K562 (cell line): Measurements from ENCODE around the gene TMEM86B. TPM values are rescaled to one million over a fixed set of nuclear protein-coding genes. Genes with fewer than 3 reads are reported as not detected.
A peak's percentile ranks its signal among the peaks of the same experiment; 100 is the strongest.

Experiments used
- CCNT2 ChIP-seq: IDR thresholded peaks from 2 replicates; pipeline ENCODE4 v1.6.1; 2011; ENCODE audit warnings: borderline replicate concordance, low read depth, mild to moderate bottlenecking, moderate library complexity, mixed read lengths, low read length; ENCODE audit not compliant: insufficient read length; ENCODE audit errors: extremely low read depth
- CEBPB ChIP-seq: fragments of 450-650 bp; IDR thresholded peaks from 2 replicates; pipeline ENCODE4 v1.6.1; 2016; ENCODE audit warnings: missing genetic modification characterization, missing compliant biosample characterization
- ILK ChIP-seq: fragments of 450-650 bp; IDR thresholded peaks from 2 replicates; pipeline ENCODE4 v1.6.1; 2016; ENCODE audit warnings: missing genetic modification characterization, low read depth, mild to moderate bottlenecking, missing compliant biosample characterization, moderate library complexity, borderline replicate concordance
- KAT2B ChIP-seq: IDR thresholded peaks from one replicate; pipeline ENCODE4 v1.6.1; 2012; ENCODE audit warnings: low read depth, mild to moderate bottlenecking, control low read depth, inconsistent platforms, low read length, moderate library complexity
- MCM2 ChIP-seq: fragments of 450-650 bp; IDR thresholded peaks from 2 replicates; pipeline ENCODE4 v1.6.1; 2017; ENCODE audit warnings: low read depth, mild to moderate bottlenecking
- PCBP1 ChIP-seq: fragments of 200-400 bp; formaldehyde crosslinking; IDR thresholded peaks from 2 replicates; pipeline ENCODE4 v1.6.1; 2018; ENCODE audit warnings: mild to moderate bottlenecking, low read depth, low read length; ENCODE audit not compliant: poor library complexity, severe bottlenecking
- PRPF4 ChIP-seq: fragments of 200-400 bp; formaldehyde crosslinking; IDR thresholded peaks from one replicate; pipeline ENCODE4 v1.6.1; 2017; ENCODE audit warnings: low read length, low read depth, mild to moderate bottlenecking; ENCODE audit not compliant: insufficient read depth, poor library complexity, severe bottlenecking
- SLC30A9 ChIP-seq: fragments of 250-450 bp; sonication (Bioruptor Pico); IDR thresholded peaks from 2 replicates; pipeline ENCODE4 v1.8.0; 2022; ENCODE audit warnings: mild to moderate bottlenecking, moderate library complexity
- SMC3 ChIP-seq: conservative IDR thresholded peaks from 2 replicates; pipeline ENCODE4 v1.6.1; 2011; ENCODE audit warnings: low read depth, low read length, improper control_type of control experiment; ENCODE audit not compliant: insufficient read depth
- STAT5A ChIP-seq: IDR thresholded peaks from 2 replicates; pipeline ENCODE4 v1.6.1; 2012; ENCODE audit warnings: low read length, inconsistent platforms, borderline replicate concordance
- ZNF239 ChIP-seq: fragments of 250-450 bp; sonication (Bioruptor Pico); IDR thresholded peaks from 2 replicates; pipeline ENCODE4 v1.4.0; 2020; ENCODE audit warnings: mild to moderate bottlenecking
- ZNF668 ChIP-seq: fragments of 250-450 bp; sonication (Bioruptor Pico); IDR thresholded peaks from 2 replicates; pipeline ENCODE4 v1.8.0; 2022; ENCODE audit warnings: mild to moderate bottlenecking, inconsistent platforms
- ZNF695 ChIP-seq: fragments of 450-650 bp; formaldehyde crosslinking; IDR thresholded peaks from 2 replicates; pipeline ENCODE4 v1.4.0; 2020; ENCODE audit warnings: mild to moderate bottlenecking, moderate library complexity
- polyA plus RNA-seq, 8 experiments: library from polyadenylated mRNA; depleted of rRNA in 4 of 8; stranded (reverse) in 5 of 8; unstranded in 3 of 8; fragments of >200 nt; fragmentation: Nextera tagmentation in 2 of 8; fragmentation: Illumina TruSeq in 1 of 8; extraction: Ambion mirVana in 2 of 8; extraction: Trizol in 1 of 8; gene quantifications; 2 replicates each; pipeline versions ENCODE4 v1.2.1 to v1.2.3, GENCODE V29; 2011 to 2014; ENCODE audit warnings: inconsistent platforms in 1 of 8, missing spikeins in 1 of 8
- total RNA-seq, 7 experiments: library from RNA; depleted of rRNA in 6 of 7; stranded (reverse); fragments of >200 nt in 6 of 7; fragmentation: Illumina TruSeq in 2 of 7; extraction: Trizol in 2 of 7; gene quantifications; 2 replicates each; pipeline versions ENCODE4 v1.2.1 to v1.2.3, GENCODE V29; 2011 to 2021; ENCODE audit warnings: low replicate concordance in 1 of 7
- TF ChIP-seq, protein P1 (sequence below): fragments of 450-650 bp; IDR thresholded peaks from 2 replicates; pipeline ENCODE4 v1.6.1; 2018; ENCODE audit not compliant: partially characterized antibody
- TF ChIP-seq, protein P2 (sequence below): IDR thresholded peaks from 2 replicates; pipeline ENCODE4 v1.6.1; 2011; ENCODE audit not compliant: insufficient read length; ENCODE audit errors: extremely low read depth
- TF ChIP-seq, protein P3 (sequence below): fragments of 250-450 bp; sonication (Bioruptor Pico); IDR thresholded peaks from 2 replicates; pipeline ENCODE4 v1.8.0; 2022; ENCODE audit warnings: inconsistent platforms
- TF ChIP-seq, protein P4 (sequence below): fragments of 250-450 bp; sonication (Bioruptor Pico); IDR thresholded peaks from 2 replicates; pipeline ENCODE4 v1.8.0; 2022; ENCODE audit warnings: moderate library complexity, mild to moderate bottlenecking, inconsistent platforms
- TF ChIP-seq, protein P5 (sequence below): sonication (generic); formaldehyde crosslinking; IDR thresholded peaks from 2 replicates; pipeline ENCODE4 v1.8.0; 2022; ENCODE audit warnings: mild to moderate bottlenecking, missing genetic modification reagents, borderline replicate concordance

The TMEM86B gene
- total and polyA plus RNA-seq, 9 of the 15 experiments (the other 6 are each of a cell fraction or from before 2014, with no cell fraction given): 0.28 to 7.9 (median 2.1) TPM

DNA sequence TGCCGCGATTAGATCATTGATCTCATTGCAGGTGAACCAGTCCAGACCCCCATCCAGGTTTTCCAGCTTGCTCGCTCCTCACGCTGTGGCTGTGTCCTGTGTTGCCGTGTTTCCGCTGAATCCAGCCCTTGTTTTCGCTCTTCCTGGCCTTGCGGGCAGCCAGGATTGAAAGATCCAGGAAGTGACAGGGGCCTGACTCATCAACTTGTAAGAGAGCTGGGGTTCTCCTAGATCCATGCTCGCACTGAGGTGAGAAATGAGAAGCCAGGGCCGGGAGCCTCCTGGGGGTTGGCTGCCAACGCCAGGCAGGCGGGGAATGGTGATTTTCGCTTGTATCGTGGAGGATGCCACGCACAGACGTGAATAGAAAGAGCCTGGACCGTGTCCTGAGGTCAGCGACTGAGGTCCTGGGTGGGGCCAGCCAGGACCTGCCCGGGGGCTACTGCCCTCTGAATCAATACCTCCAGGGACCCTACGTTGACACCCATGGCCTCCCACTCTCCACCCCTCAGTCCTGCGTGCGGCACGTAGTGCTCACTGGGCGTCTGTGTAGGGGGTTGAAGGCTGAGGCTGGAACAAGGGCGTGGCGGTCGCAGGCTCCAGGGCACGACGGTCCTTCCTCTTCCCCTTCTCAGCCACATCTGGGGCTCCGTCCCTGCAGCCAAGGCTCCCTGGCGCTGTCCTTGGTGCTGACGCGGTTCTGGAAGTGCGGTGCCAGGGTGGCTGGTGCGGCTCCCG lies 11.9 kb downstream of the TMEM86B start (continued):
- TF ChIP-seq, protein P1, sequence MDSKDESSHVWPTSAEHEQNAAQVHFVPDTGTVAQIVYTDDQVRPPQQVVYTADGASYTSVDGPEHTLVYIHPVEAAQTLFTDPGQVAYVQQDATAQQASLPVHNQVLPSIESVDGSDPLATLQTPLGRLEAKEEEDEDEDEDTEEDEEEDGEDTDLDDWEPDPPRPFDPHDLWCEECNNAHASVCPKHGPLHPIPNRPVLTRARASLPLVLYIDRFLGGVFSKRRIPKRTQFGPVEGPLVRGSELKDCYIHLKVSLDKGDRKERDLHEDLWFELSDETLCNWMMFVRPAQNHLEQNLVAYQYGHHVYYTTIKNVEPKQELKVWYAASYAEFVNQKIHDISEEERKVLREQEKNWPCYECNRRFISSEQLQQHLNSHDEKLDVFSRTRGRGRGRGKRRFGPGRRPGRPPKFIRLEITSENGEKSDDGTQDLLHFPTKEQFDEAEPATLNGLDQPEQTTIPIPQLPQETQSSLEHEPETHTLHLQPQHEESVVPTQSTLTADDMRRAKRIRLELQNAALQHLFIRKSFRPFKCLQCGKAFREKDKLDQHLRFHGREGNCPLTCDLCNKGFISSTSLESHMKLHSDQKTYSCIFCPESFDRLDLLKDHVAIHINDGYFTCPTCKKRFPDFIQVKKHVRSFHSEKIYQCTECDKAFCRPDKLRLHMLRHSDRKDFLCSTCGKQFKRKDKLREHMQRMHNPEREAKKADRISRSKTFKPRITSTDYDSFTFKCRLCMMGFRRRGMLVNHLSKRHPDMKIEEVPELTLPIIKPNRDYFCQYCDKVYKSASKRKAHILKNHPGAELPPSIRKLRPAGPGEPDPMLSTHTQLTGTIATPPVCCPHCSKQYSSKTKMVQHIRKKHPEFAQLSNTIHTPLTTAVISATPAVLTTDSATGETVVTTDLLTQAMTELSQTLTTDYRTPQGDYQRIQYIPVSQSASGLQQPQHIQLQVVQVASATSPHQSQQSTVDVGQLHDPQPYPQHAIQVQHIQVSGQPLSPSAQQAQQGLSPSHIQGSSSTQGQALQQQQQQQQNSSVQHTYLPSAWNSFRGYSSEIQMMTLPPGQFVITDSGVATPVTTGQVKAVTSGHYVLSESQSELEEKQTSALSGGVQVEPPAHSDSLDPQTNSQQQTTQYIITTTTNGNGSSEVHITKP: peak; percentile 66
- TF ChIP-seq, protein P2, sequence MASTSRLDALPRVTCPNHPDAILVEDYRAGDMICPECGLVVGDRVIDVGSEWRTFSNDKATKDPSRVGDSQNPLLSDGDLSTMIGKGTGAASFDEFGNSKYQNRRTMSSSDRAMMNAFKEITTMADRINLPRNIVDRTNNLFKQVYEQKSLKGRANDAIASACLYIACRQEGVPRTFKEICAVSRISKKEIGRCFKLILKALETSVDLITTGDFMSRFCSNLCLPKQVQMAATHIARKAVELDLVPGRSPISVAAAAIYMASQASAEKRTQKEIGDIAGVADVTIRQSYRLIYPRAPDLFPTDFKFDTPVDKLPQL: no peak
- TF ChIP-seq STAT5A: peak; percentile 79
- no peak for TF ChIP-seq ZNF239 (CRISPR knock-in tag)
- no peak for TF ChIP-seq KAT2B
- TF ChIP-seq, protein P3, sequence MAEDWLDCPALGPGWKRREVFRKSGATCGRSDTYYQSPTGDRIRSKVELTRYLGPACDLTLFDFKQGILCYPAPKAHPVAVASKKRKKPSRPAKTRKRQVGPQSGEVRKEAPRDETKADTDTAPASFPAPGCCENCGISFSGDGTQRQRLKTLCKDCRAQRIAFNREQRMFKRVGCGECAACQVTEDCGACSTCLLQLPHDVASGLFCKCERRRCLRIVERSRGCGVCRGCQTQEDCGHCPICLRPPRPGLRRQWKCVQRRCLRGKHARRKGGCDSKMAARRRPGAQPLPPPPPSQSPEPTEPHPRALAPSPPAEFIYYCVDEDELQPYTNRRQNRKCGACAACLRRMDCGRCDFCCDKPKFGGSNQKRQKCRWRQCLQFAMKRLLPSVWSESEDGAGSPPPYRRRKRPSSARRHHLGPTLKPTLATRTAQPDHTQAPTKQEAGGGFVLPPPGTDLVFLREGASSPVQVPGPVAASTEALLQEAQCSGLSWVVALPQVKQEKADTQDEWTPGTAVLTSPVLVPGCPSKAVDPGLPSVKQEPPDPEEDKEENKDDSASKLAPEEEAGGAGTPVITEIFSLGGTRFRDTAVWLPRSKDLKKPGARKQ (CRISPR knock-in tag): no peak
- TF ChIP-seq SMC3: peak; percentile 28; the same call in 1 of the 2 replicates
- TF ChIP-seq SLC30A9 (CRISPR knock-in tag): no peak
- no peak for TF ChIP-seq ILK (tag)
- no peak for TF ChIP-seq MCM2
- TF ChIP-seq CEBPB (tag): no peak
- peak; percentile 27; the same call in 1 of the 2 replicates for TF ChIP-seq ZNF668 (CRISPR knock-in tag)
- TF ChIP-seq CCNT2: no peak
- peak; percentile 76 for TF ChIP-seq PRPF4
- no peak for TF ChIP-seq PCBP1
- no peak for TF ChIP-seq ZNF695 (CRISPR knock-in tag)
- TF ChIP-seq, protein P4, sequence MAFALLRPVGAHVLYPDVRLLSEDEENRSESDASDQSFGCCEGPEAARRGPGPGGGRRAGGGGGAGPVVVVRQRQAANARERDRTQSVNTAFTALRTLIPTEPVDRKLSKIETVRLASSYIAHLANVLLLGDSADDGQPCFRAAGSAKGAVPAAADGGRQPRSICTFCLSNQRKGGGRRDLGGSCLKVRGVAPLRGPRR (CRISPR knock-in tag): no peak
- TF ChIP-seq, protein P5, sequence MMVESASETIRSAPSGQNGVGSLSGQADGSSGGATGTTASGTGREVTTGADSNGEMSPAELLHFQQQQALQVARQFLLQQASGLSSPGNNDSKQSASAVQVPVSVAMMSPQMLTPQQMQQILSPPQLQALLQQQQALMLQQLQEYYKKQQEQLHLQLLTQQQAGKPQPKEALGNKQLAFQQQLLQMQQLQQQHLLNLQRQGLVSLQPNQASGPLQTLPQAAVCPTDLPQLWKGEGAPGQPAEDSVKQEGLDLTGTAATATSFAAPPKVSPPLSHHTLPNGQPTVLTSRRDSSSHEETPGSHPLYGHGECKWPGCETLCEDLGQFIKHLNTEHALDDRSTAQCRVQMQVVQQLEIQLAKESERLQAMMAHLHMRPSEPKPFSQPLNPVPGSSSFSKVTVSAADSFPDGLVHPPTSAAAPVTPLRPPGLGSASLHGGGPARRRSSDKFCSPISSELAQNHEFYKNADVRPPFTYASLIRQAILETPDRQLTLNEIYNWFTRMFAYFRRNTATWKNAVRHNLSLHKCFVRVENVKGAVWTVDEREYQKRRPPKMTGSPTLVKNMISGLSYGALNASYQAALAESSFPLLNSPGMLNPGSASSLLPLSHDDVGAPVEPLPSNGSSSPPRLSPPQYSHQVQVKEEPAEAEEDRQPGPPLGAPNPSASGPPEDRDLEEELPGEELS (CRISPR knock-in tag): peak; percentile 92; the same call in 1 of the 2 replicates
